Measurements from ENCODE around the gene LRRC8B. TPM values are rescaled to one million over a fixed set of nuclear protein-coding genes. Genes with fewer than 3 reads are reported as not detected.

LRRC8B gene
- total RNA-seq, 3 donors from 2014 or later (not counting 1 experiment from before 2014, with no cell fraction given): 1.7 to 2.9 (median 2.9) TPM

GRCh38 chr1:89512996-89513720 lies 11.5 kb upstream of the LRRC8B start:
- Histone ChIP-seq H3K36me3 (ENCODE audit: control insufficient read depth, insufficient read depth, low read length) (no peaks in the 10 kb centered on the region), H3K27ac (ENCODE audit: low read length) (no peak overlapping the region), H3K4me3 (ENCODE audit: low read length) (no peak overlapping the region), H3K4me1 (ENCODE audit: control insufficient read depth, insufficient read depth, low read length) (no peaks in the 10 kb centered on the region), H3K27me3 (ENCODE audit: control insufficient read depth, insufficient read depth, low read length) (peaks cover 4% of the 10 kb centered on the region), H3K9me3 (ENCODE audit: control insufficient read depth, insufficient read depth, low read length) (no peaks in the 10 kb centered on the region)
- Mint-ChIP-seq H3K4me1 (no peaks in the 10 kb centered on the region), H3K27me3 (ENCODE audit: low read depth in 2 of 2) (peaks cover 22 to 43% of the 10 kb centered on the region in 2 donors), H3K4me3 (no peak overlapping the region), H3K27ac (no peak overlapping the region), H3K36me3 (no peaks in the 10 kb centered on the region), H3K9me3 (peaks cover 0 to 2% of the 10 kb centered on the region in 2 donors)
- DNase-seq (no peak), ATAC-seq (no peak)
- WGBS (ENCODE audit: insufficient coverage): 90% methylated on average over 1 of the region's 1 CpG
- intact Hi-C loops (cut with micrococcal nuclease): no loop called here
- no peak for TF ChIP-seq CTCF (IDR thresholded peaks at IDR 0.05)

GRCh38 chr1:89516055-89516454 lies 8.6 kb upstream of the LRRC8B start:
- 77% methylated on average over 4 of the region's 4 CpGs for WGBS (ENCODE audit: insufficient coverage)
- ATAC-seq (no peak), DNase-seq (no peak)
- Histone ChIP-seq H3K4me3 (ENCODE audit: low read length) (no peak overlapping the region), H3K27me3 (ENCODE audit: control insufficient read depth, insufficient read depth, low read length) (no peaks in the 10 kb centered on the region), H3K36me3 (ENCODE audit: control insufficient read depth, insufficient read depth, low read length) (no peaks in the 10 kb centered on the region), H3K9me3 (ENCODE audit: control insufficient read depth, insufficient read depth, low read length) (no peaks in the 10 kb centered on the region), H3K27ac (ENCODE audit: low read length) (no peak overlapping the region), H3K4me1 (ENCODE audit: control insufficient read depth, insufficient read depth, low read length) (no peaks in the 10 kb centered on the region)
- Mint-ChIP-seq H3K9me3 (no peaks in the 10 kb centered on the region), H3K27ac (no peak overlapping the region), H3K27me3 (ENCODE audit: low read depth in 2 of 2) (peaks cover 19 to 31% of the 10 kb centered on the region in 2 donors), H3K4me3 (no peak overlapping the region), H3K36me3 (no peaks in the 10 kb centered on the region), H3K4me1 (no peaks in the 10 kb centered on the region)
- intact Hi-C loops (cut with micrococcal nuclease): no loop called here
- no peak for TF ChIP-seq CTCF (IDR thresholded peaks at IDR 0.05)

- Histone ChIP-seq H3K4me1 (ENCODE audit: control insufficient read depth, insufficient read depth, low read length) (no peaks in the 10 kb centered on the region), H3K9me3 (ENCODE audit: control insufficient read depth, insufficient read depth, low read length) (no peaks in the 10 kb centered on the region), H3K27me3 (ENCODE audit: control insufficient read depth, insufficient read depth, low read length) (no peaks in the 10 kb centered on the region), H3K36me3 (ENCODE audit: control insufficient read depth, insufficient read depth, low read length) (no peaks in the 10 kb centered on the region), H3K4me3 (ENCODE audit: low read length) (no peak overlapping the region), H3K27ac (ENCODE audit: low read length) (no peak overlapping the region)
- Mint-ChIP-seq H3K27me3 (ENCODE audit: low read depth in 2 of 2) (peaks cover 13 to 19% of the 10 kb centered on the region in 2 donors), H3K36me3 (no peaks in the 10 kb centered on the region), H3K4me3 (no peak overlapping the region), H3K4me1 (no peaks in the 10 kb centered on the region), H3K9me3 (no peaks in the 10 kb centered on the region), H3K27ac (no peak overlapping the region)
- no peak for DNase-seq
- intact Hi-C loops (cut with micrococcal nuclease): no loop called here
- 94% methylated on average over 3 of the region's 3 CpGs for WGBS (ENCODE audit: insufficient coverage)
- TF ChIP-seq CTCF (IDR thresholded peaks at IDR 0.05): no peak
- ATAC-seq: no peak
These were observed 6.4 kb upstream of the LRRC8B start for GRCh38 chr1:89518221-89518631.

Measured in natural killer cell (primary cell).